HepG2 (cell line): ENCODE results near the gene TBRG4. TPM values are rescaled to one million over a fixed set of nuclear protein-coding genes. Genes with fewer than 3 reads are reported as not detected.

Experiments used
- ATAD3A ChIP-seq: sonication (generic); formaldehyde crosslinking; IDR thresholded peaks from 2 replicates; pipeline ENCODE4 v1.4.0; 2020; ENCODE audit warnings: missing genetic modification reagents
- HES4 ChIP-seq: sonication (generic); formaldehyde crosslinking; IDR thresholded peaks from 2 replicates; pipeline ENCODE4 v1.9.0; 2021; ENCODE audit warnings: mild to moderate bottlenecking, missing genetic modification reagents, borderline replicate concordance
- NFE2L2 ChIP-seq: fragments of 150-350 bp; IDR thresholded peaks from 2 replicates; pipeline ENCODE4 v1.6.1; 2014; ENCODE audit warnings: low read length
- SOX6 ChIP-seq, 2 experiments: fragments of 450-650 bp in 1 of 2; sonication (generic) in 1 of 2; formaldehyde crosslinking in 1 of 2; IDR thresholded peaks; 2 replicates each; pipeline versions ENCODE4 v1.4.0 to v1.6.1; 2017 to 2020; ENCODE audit warnings: antibody characterized with exemption in 1 of 2, mild to moderate bottlenecking in 1 of 2, missing genetic modification reagents in 1 of 2
- ZC3H4 ChIP-seq: sonication (generic); formaldehyde crosslinking; IDR thresholded peaks from 2 replicates; pipeline ENCODE4 v1.4.0; 2020; ENCODE audit warnings: missing genetic modification reagents, borderline replicate concordance
- ZNF180 ChIP-seq: sonication (generic); formaldehyde crosslinking; IDR thresholded peaks from 2 replicates; pipeline ENCODE4 v1.4.0; 2020; ENCODE audit warnings: low read depth, missing genetic modification reagents, borderline replicate concordance
- ZNF367 ChIP-seq: sonication (generic); formaldehyde crosslinking; IDR thresholded peaks from 2 replicates; pipeline ENCODE4 v1.4.0; 2020; ENCODE audit warnings: missing genetic modification reagents, borderline replicate concordance
- ZNF451 ChIP-seq: sonication (generic); formaldehyde crosslinking; IDR thresholded peaks from 2 replicates; pipeline ENCODE4 v1.5.0; 2020; ENCODE audit warnings: mild to moderate bottlenecking, missing genetic modification reagents
- ZNF510 ChIP-seq: sonication (generic); formaldehyde crosslinking; IDR thresholded peaks from 2 replicates; pipeline ENCODE4 v1.4.0; 2020; ENCODE audit warnings: low read depth, mild to moderate bottlenecking, missing genetic modification reagents
- ZNF530 ChIP-seq: sonication (generic); formaldehyde crosslinking; IDR thresholded peaks from 2 replicates; pipeline ENCODE4 v1.5.0; 2020; ENCODE audit warnings: low read depth, mild to moderate bottlenecking, missing genetic modification reagents
- ZNF567 ChIP-seq: sonication (generic); formaldehyde crosslinking; IDR thresholded peaks from 2 replicates; pipeline ENCODE4 v1.8.1; 2023; ENCODE audit warnings: mild to moderate bottlenecking, missing genetic modification reagents, borderline replicate concordance
- ZSCAN9 ChIP-seq: IDR thresholded peaks from 2 replicates; pipeline ENCODE4 v1.6.1; 2016; ENCODE audit warnings: borderline replicate concordance
- ZZZ3 ChIP-seq: sonication (generic); formaldehyde crosslinking; IDR thresholded peaks from 2 replicates; pipeline ENCODE4 v1.4.0; 2020; ENCODE audit warnings: missing genetic modification reagents, mild to moderate bottlenecking, borderline replicate concordance
- polyA plus RNA-seq, 8 experiments: library from polyadenylated mRNA; depleted of rRNA in 3 of 8; stranded (reverse) in 7 of 8; unstranded in 1 of 8; fragments of >200 nt; fragmentation: Illumina TruSeq in 4 of 8; extraction: Trizol in 4 of 8; gene quantifications; 2 replicates each; pipeline versions ENCODE4 v1.2.1 to v1.2.3, GENCODE V29; 2011 to 2016; ENCODE audit warnings: low read depth in 4 of 8, missing spikeins in 1 of 8, mixed read lengths in 1 of 8; ENCODE audit not compliant: insufficient read depth in 1 of 8
- total RNA-seq, 5 experiments: library from RNA; depleted of rRNA; stranded (reverse); fragments of >200 nt; fragmentation: Illumina TruSeq; extraction: Trizol; gene quantifications; 2 replicates each; pipeline ENCODE4 v1.2.3, GENCODE V29; 2016; ENCODE audit warnings: low read depth in 1 of 5
- TF ChIP-seq, protein P1 (sequence below): sonication (generic); formaldehyde crosslinking; IDR thresholded peaks from 2 replicates; pipeline ENCODE4 v1.5.0; 2020; ENCODE audit warnings: missing genetic modification reagents
- TF ChIP-seq, protein P2 (sequence below): IDR thresholded peaks from 2 replicates; pipeline ENCODE4 v1.6.1; 2012; ENCODE audit warnings: inconsistent platforms
- TF ChIP-seq, protein P3 (sequence below), 2 experiments: fragments of 450-650 bp in 1 of 2; sonication (generic) in 1 of 2; formaldehyde crosslinking in 1 of 2; IDR thresholded peaks; 2 replicates each; pipeline versions ENCODE4 v1.6.1 to v1.8.0; 2016 to 2022; ENCODE audit warnings: antibody characterized with exemption in 1 of 2, mild to moderate bottlenecking in 1 of 2, missing genetic modification reagents in 1 of 2

Gene TBRG4
- total and polyA plus RNA-seq, 2 of the 13 experiments (the other 11 are each of a cell fraction or from before 2014, with no cell fraction given) = 87.8 to 107 TPM

DNA sequence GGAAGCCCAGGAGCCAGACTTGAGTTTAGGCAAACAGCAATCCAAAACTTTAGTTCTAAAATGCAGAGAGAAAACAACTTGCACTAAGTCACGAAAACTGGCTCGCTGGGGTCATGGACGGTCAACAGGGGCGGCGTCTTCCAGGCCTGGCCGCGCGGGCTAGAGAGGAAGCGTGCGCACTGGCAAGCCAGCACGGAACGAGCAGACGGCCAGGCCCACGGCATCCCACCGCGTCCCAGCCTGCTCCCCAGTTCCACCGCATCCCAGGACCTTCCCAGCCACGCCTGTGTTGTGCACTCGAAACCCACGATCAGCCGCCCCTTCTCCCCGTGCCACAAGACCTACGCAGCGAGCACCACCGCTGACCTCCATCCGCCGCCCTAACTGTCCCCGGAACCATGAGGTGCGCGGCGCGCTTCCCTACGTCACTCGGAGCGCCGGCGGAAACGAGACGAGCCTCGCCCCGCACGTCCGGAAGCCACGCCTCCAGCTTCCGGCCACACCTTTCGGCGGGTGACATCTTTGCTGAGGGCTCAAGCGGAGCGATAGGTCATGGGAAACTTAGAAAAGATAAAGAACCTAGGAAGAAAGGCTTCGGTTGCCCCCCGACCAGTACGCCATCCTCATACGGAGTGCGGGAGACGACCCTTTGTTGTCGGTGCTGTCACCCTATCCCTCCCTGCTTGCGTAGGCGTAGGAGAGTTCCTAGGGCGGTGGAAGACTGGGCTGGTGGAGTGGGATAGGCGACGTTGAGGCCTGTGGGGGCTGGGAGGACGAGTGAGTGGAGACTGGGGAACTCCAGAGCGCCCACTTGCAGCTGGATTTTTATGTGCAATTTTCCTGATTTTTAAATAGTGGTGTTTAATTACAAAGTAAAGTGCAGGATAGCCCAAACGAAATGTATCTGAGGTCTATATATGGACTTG, at the start of gene TBRG4 (continued):
- TF ChIP-seq NFE2L2 = no peak
- TF ChIP-seq ZNF567 (CRISPR knock-in tag) = peak; percentile 97
- TF ChIP-seq, protein P1, sequence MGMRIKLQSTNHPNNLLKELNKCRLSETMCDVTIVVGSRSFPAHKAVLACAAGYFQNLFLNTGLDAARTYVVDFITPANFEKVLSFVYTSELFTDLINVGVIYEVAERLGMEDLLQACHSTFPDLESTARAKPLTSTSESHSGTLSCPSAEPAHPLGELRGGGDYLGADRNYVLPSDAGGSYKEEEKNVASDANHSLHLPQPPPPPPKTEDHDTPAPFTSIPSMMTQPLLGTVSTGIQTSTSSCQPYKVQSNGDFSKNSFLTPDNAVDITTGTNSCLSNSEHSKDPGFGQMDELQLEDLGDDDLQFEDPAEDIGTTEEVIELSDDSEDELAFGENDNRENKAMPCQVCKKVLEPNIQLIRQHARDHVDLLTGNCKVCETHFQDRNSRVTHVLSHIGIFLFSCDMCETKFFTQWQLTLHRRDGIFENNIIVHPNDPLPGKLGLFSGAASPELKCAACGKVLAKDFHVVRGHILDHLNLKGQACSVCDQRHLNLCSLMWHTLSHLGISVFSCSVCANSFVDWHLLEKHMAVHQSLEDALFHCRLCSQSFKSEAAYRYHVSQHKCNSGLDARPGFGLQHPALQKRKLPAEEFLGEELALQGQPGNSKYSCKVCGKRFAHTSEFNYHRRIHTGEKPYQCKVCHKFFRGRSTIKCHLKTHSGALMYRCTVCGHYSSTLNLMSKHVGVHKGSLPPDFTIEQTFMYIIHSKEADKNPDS (CRISPR knock-in tag) = peak; percentile 85; the same call in 1 of the 2 replicates
- peak; percentile 62; the same call in 1 of the 2 replicates for TF ChIP-seq ZNF451 (CRISPR knock-in tag)
- peak; percentile 97 for TF ChIP-seq ZNF510 (CRISPR knock-in tag)
- TF ChIP-seq ZNF367 (CRISPR knock-in tag) = peak; percentile 46; the same call in 1 of the 2 replicates
- no peak; the same call in none of the 2 replicates for TF ChIP-seq ZSCAN9
- peak; percentile 97; the same call in 1 of the 2 replicates for TF ChIP-seq ZZZ3 (CRISPR knock-in tag)
- TF ChIP-seq HES4 = peak; percentile 91
- 0 out of 2 replicates have a peak, but pooled peaks have one; percentile 44 for TF ChIP-seq ZC3H4 (CRISPR knock-in tag)
- TF ChIP-seq, protein P2, sequence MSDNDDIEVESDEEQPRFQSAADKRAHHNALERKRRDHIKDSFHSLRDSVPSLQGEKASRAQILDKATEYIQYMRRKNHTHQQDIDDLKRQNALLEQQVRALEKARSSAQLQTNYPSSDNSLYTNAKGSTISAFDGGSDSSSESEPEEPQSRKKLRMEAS = peak; percentile 100
- TF ChIP-seq SOX6 (IDR thresholded peaks at IDR 0.05) = no peak
- peak; percentile 88 for TF ChIP-seq SOX6 (CRISPR knock-in tag; IDR thresholded peaks at IDR 0.05)
- TF ChIP-seq ATAD3A (CRISPR knock-in tag) = 0 out of 2 replicates have a peak, but pooled peaks have one; percentile 39
- TF ChIP-seq, protein P3, sequence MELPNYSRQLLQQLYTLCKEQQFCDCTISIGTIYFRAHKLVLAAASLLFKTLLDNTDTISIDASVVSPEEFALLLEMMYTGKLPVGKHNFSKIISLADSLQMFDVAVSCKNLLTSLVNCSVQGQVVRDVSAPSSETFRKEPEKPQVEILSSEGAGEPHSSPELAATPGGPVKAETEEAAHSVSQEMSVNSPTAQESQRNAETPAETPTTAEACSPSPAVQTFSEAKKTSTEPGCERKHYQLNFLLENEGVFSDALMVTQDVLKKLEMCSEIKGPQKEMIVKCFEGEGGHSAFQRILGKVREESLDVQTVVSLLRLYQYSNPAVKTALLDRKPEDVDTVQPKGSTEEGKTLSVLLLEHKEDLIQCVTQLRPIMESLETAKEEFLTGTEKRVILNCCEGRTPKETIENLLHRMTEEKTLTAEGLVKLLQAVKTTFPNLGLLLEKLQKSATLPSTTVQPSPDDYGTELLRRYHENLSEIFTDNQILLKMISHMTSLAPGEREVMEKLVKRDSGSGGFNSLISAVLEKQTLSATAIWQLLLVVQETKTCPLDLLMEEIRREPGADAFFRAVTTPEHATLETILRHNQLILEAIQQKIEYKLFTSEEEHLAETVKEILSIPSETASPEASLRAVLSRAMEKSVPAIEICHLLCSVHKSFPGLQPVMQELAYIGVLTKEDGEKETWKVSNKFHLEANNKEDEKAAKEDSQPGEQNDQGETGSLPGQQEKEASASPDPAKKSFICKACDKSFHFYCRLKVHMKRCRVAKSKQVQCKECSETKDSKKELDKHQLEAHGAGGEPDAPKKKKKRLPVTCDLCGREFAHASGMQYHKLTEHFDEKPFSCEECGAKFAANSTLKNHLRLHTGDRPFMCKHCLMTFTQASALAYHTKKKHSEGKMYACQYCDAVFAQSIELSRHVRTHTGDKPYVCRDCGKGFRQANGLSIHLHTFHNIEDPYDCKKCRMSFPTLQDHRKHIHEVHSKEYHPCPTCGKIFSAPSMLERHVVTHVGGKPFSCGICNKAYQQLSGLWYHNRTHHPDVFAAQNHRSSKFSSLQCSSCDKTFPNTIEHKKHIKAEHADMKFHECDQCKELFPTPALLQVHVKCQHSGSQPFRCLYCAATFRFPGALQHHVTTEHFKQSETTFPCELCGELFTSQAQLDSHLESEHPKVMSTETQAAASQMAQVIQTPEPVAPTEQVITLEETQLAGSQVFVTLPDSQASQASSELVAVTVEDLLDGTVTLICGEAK (IDR thresholded peaks at IDR 0.05) = peak; percentile 50
- TF ChIP-seq, protein P3 (CRISPR knock-in tag; IDR thresholded peaks at IDR 0.05) = peak; percentile 80
- no peak for TF ChIP-seq ZNF530 (CRISPR knock-in tag)
- no peak; the same call in 1 of the 2 replicates for TF ChIP-seq ZNF180
